ENCODE measurements around the gene CDT1.
A peak's percentile ranks its signal among the peaks of the same experiment; 100 is the strongest.

Gene CDT1

DNA sequence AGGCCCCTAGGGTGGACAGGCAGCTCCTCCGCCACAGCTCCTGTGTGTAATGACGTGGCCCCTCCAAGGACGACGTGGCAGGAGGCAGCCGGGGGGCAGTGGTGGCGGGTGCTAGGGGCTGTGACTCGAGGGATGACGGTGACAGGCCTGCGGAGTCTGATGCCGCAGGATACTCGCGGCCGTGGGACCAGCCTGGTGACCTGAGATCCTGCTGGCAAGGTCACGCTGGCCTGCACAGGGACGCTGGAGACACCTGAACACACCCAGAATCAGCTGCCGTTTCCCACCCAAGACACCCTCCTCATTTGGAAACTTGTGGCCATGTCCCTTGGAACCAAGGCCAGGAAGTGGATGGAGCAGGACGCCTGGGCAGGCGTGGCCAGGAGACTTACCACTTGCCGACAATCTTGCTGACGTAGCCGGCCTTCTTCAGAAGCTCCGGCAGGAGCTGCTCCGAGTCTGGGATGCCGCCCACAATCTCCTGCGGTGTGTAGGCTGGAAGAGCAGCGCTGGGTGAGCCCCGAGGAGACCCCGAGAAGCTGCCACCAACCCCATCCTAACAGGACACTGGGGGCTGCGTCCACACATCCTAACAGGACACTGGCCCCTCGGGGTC lies 37.1 kb downstream of the CDT1 start:
- DNase-seq: no peak

DNA sequence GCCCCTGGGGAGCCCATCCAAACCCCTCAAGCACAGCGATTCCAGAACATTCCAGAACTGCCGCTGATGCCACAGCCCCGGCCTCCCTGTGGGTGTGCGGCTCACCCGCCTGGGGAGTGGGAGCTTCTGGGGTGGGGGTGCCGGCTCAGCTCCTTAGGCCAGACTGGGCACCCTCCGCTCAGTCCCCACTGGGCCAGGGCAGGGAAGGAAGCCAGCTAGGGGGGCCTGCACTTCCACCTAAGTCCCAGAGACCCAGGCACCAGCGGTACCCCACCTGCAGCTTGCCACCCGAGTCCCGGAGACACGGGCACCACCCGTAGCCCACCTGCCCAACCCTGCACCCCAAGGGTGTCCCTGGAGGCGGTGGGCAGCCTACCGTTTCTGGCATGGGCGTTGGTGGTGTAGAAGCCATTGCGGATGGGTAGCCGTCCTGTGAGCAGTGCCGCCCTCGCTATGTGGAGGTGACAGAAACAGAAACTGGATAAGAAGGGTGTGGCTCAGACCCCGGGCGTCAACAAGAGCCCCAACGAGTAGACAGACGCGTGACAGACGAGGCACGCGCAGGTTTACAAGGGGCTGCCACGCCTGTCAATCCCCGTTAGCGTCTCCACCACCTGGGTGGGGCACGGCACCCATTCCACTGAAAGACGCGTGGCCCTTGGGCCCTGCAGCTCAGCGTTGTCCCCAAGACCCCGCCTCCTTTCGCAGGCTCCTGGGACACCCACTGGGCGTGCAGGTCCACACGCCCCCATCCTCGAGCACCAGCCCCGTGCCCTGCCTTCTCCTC lies 38.1 kb downstream of the CDT1 start:
- no peak for DNase-seq

DNA sequence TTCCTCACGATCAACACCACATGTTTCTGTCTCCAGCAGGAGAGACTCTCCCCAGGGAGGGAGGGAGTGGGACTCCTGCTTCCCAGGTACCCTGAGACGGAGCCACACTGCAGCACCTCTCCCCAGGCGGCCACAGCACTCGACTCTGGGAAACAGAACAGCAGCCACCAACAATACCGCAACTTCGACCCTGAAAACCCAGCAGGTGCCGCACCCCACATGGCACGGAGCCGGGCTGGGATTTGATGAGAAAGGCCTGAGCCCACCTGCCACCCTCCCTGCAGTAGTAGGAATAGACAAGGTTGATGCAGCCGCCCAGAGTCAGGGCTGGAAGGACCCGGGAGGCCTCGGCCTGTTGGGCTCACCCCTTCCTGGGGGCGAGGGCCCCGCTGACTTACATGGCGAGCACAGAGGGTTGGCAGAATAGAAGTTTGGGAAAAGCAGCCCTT lies 38.7 kb downstream of the CDT1 start:
- DNase-seq: no peak

DNA sequence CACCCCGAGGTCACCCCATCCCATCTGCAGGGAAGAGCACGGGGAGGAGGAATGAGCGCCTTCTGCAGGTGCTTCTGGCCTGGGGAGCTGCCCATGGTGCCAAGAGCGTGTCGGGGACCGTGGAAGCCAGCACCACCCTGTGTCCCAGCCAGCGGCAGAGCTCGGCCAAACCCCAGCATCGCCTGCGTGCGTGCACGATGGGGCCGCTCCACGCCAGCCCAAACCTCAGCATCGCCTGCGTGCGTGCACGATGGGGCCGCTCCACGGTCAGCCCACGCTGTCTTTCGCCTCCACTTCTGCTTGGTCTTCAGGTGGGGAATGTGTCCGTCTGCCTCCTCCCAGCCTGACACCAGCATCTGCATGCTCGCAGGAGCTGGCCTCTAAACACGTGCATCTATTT lies 39.2 kb downstream of the CDT1 start:
- DNase-seq: no peak

DNA sequence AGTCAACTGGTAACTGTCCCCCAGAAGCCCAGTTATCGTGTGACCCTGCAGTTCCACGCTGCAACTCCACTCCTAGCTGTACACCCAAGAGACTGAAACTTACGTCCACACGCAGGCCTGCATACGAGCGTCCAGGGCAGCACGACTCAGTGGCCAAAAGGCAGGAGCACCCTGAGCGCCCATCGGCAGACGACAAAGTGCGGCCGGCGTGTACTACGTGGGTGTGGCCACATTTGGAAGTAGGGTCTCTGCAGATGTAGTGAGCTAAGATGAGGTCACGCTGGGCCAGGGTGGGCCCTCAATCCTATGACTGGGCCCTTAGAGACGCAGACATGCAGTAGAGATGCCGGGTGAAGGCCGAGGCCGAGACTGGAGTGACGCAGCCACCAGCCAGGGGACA lies 39.7 kb downstream of the CDT1 start:
- no peak for DNase-seq

DNA sequence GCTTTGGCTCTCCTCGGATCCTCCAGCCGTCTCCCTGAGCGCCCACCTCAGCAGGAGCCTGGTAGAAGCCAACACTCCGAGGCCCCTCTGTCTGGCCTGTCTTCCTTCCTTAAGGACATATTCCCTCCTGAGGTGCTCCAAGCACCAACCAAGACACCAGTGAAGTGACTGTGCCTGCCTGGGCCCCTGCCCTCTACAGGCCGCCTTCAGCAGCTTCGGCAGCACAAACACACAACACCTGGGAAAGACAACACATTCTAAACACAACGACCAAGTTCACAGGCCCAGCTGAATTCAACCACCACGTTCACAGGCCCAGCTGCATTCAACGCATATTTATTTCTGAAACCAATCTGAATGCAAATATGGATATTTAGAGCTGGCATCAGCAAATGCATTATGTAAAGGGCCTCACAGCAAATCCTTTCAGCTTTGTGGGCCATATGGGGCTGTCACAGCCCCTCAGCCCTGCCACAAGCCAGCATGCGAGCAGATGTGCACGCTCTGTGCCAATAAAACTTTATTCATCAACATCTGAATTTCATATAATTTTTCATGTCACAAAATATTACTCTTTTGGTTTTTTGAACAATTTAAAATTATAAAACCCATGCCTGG lies 40.9 kb downstream of the CDT1 start:
- DNase-seq: no peak

DNA sequence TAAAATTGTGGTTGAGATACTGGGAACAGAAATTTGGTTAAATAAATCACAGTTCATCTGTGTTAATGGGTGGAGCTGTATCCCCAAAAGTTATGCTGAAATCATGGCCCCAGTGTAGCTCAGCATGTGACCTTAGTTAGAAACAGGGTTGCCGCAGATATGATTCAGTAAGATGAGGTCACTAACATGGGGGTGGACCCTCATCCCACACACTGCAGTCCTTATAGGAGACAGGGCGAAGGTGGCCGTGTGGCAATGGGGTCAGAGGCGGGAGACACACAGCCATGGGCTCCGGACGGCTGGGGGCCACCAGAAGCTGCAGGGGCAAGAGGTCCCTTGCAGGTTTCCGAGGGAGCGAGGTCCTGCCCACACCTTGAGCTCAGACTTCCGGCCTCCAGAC lies 42.5 kb downstream of the CDT1 start:
- DNase-seq: no peak

DNA sequence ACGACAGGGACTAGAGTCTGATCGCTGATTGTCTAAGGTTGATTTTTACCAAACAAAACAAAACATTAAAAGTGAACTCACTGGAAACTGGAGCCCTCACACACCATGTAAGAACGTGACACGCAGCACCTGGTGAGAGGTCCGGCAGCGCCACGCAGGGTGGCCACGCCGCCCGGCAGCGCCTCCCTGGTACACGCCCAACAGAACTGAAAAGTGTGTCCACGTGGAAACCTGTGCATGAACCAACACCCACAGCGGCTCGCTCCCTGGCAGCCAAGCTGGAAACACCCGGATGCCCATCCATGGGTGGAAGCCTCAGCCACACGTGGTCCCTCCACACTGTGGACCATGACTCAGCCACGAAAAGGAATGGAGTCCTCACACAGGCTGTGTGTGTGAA lies 44.1 kb downstream of the CDT1 start:
- DNase-seq: no peak

DNA sequence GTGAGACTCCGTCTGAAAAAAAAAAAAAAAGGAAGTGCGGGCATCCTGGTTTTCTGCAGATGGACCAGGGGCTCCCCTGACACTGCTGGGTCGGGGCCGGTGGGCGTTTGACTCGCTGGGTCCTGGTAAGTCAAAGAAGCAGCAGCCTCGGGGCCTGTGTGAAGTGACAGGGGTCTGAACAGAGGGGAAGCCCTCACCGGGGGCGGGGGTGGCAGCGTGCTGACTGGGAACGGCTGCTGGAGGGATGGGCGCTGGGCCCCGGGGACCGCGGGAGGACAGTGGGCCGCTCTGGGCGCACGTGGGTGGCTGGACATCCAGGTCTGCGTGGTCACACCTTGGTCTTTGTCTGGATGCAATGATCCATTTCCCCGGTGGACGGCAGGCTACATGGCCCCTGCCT lies 45.0 kb downstream of the CDT1 start:
- DNase-seq: no peak

DNA sequence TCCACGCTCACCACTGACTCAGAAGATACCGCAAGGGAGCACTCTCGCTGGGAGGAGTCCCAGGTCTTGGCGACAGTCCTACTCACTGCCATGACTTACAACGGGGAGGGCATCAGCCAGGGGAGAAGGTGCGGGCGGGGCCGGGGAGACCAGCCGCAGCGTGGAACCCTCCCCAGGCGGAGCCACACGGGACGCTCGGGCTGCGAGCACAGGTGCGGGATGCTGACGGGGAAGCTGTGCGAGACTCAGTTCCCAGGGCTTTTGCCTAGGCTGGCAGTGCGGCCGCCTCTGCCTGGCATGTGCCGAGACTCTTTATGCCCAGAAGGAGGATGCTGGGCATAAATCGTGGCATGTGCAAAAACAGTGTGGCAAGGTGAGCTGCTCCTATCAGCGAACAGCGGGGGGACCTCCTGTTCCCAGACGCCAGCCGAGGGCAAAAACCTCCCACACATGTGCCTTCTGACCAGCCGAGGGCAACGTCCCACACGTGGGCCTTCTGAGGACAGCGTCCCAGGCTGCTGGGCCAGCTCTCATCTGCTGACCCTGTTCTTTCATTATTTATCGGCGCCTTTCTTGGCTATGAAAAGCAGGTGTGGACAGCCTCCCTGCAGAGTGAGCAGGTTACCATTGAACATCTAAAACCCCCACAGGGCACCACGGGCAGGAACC lies 47.1 kb downstream of the CDT1 start:
- no peak for DNase-seq

DNA sequence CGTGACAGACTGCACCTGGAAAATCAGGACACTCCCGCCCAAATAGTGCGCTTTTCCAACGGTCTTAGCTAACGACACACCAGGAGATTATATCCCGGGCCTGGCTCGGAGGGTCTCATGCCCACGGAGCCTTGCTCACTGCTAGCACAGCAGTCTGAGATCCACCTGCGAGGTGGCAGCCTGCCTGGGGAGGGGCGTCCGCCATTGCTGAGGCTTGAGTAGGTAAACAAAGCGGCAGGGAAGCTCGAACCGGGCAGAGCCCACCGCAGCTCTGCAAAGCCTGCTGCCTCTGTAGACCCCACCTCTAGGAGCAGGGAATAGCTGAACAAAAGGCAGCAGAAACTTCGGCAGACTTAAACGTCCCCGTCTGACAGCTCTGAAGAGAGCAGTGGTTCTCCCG lies 48.0 kb downstream of the CDT1 start:
- DNase-seq: no peak

DNA sequence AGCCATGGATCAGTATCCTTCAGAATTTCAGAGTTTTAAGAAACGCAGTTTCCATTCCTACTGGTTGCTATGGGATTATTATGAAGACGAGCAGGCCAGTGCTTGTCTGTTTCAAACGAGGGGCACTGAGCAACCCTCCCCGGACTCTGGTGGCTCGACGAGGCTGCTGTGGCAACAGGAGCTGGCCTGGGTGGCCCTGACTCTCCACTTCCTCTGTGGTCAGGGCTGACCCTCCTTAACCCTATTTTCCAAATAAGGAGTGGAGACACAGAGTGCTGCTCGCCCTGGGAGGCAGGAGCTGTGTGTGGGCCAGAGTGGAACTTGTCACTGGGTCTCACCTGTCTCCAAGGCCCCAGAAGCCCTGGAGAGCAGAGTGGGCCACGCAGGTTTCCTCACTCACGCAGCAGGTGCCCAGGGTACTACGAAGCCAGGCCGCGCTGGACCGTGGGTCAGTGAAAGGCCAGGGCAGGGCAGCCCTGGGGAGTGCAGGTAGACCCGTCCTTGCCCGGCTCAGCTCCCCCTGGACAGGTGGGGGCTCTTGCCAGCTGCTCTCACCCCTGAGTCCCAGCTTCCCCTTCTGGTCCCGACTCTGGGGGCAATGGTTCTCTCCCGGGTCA lies 49.8 kb downstream of the CDT1 start:
- no peak for DNase-seq

DNA sequence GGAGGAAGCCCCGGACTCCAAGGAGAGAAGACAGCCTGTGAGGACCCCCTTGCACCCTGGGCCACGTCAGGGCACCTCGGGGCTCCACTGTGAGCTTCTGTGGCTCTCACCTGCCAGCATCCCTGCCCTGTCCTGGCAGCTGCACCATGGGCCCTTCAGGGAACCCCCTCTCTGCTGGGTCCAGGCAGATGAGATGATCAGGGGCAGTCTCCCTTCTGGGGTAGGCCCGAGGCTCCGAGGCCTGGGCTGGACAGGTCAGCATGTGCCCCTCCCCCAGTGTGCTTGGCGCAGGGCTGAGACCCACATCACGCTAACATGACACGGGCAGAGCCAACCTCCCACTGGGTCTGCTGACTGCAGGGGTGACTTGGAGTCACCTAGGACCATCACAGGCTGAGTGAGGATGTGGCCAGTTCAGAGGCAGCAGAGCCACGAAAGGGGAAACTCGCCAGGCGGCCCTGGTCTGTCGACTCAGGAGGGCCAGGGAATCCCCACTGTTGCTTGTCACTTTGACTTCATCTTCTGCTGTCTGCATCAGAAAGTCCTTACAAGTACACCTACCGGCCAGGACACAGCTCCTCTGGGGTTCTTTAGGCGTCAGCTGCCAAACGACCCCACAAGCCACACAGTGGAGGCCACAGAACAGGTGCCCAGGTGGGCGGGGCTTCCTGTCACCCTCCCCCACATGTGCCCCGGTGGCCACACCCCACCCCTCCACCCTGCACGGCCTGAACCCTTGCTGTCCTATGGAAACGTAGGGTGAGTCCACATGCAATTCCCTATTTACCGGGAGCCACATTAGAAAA lies 50.9 kb downstream of the CDT1 start:
- DNase-seq: no peak

DNA sequence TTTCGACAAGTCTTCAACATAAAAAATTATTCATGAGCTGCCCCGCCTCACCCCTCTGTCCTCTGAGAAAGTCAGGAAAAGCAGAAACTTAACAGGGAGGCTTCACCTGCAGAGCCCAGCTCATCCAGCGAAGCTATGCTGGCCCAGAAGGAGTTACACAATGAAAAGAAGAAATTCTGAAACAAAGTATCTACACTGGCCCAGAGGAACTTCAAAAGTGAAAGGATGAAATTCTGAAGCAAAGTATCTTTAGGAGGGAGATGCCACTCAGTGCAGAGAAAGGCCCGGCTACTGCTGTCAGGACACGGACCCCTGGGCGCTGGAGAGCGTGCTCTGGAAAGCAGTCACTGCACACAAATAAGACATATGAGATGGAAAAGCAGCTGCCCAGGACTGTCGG lies 51.6 kb downstream of the CDT1 start:
- DNase-seq: no peak

DNA sequence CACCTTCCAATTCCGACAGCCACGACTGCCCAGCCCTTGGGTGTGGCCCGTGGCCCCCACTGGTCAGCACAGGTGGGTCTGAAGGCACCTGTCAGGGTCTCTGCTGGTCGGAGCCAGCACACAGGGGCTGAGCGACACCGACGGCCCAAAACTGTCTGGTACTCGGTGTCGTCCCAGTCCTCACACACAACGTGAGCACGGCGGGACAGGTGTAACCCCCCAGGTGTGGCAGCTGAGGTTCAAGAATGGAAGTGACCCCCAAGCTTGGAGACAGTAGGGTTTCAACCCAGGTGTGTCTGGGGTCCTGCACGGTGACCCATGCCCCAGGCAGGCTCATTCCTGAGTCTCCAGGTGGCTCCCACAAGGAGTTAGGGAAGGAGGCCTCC lies 52.1 kb downstream of the CDT1 start:
- no peak for DNase-seq

DNA sequence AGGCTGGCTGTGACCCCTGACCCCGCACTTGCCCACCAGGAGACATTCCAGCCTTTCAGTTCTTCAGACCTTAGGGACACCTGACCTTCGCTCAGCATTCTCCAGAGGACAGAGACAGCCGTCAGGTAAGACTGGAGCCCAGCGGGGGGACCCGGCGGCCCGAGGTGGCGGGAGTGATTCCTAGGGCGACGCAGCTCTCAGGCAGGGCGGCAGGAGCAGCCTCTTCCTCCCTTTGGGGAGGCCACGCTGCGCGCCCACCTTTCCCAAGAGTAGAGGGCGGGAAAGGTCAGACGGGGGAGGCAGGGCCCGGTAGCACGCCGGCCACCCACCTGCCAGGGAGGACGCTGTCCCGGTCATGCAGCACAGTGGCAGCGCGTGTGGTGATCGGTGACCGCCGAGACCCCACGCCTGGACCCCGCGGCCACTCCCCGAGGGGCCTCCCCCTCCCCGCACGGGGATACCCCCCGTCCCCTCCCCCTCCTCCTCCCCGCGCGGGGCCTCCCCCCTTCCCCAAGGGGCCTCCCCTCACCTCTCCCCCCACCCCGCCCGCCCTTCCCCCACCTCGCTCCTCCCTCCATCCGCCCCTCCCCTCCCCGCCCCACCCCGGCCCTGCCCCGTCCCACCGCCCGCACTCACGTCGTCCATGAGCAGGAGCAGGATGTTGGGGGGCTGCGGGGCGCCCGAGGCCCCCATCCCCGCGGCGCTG lies 52.7 kb downstream of the CDT1 start:
- peak; percentile 55 for DNase-seq

DNA sequence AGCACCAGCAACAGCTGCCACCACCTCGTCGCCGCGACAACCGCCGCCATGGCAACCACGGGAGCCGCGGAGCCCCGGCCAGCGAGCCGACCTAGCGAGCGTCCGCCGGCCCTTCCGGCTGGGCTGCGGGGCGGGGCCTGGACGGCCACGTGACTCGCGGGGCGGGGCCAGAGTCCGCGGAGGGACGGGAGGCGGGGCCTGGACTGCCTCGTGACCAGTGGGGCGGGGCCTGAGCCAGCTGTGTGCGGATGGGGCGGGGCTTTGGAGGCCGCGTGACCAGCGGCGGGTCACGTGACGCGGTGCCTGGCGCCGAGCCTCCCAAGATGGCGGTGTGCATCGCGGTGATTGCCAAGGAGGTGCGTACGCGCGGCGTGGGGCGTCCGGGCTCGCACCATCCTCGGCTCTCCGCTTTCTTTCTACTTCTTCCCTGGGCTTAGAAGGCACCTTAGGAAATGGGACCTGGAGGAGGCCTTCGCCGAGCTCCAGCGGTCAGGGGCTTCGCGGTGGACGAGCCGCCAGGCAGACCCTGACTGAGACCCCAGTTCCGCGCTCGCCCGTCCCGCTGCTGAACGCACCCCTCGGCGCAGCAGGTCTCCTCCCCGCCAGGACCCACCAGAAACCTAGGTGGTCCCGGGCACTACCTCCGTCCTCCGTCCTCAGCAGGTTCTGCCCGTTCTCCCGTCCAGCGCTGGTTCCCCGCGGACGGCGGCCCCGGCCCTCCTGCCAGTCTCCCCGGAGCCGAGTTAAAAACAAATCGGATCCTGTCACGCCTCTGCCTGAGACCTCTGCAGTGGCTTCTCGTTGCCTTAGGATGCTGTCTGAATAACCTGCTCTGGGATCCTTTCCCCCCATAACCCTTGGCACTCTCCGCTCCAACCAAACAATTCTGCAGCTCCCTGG lies 53.5 kb downstream of the CDT1 start, which contains the start of the genes GALNS and TRAPPC2L:
Gene GALNS, minus strand, starts transcription at position 120 of the 900 bp plus-strand sequence. Its CDS starts 70 bp downstream, at position 50.
Gene TRAPPC2L, plus strand, starts transcription at position 300 of the 900 bp plus-strand sequence. Its CDS starts 24 bp downstream, at position 324.
- DNase-seq: peak; percentile 98

DNA sequence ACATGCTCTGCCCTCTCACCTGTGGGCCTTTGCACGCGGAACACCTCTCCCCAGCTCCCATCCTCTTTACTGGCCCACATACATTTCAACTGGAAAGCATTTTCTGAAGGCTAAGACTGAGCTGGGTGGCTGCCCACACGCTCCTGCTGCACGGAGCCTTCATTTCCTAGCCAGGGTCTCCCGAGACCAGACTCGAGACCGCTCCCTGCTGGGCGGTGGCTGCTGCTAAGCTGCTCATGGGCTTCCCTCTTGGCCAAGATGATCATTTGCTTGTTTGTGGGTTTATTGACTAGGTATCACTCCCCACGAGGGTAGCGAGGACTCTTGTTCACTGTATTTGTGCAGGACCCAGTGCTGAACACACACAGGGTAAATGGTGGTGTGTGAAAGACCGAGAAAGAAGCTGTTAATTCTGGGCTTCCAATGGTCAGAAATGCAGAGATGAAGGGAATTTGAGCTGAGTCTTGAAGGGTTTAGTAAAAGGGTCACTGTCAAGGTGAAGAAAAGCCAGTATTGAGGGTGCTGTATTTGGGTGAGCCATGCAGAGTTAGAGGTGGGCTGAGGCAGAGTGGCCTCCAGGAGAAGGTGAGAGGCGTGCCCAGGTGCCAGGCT lies 54.2 kb downstream of the CDT1 start:
- peak; percentile 65 for DNase-seq

Data from retina (tissue), 1 donor.